Measurements from ENCODE around the gene NPBWR2.
"Not testable (repeated sequence)": the region's sequence is repeated elsewhere in the genome, so short reads cannot be mapped to it uniquely, and the experiment has no call there.

The NPBWR2 gene

GRCh38 chr20:64090165-64090564, 17.2 kb downstream of the NPBWR2 start:
- in situ Hi-C loops (cut with MboI; ENCODE audit: low sequenced_read_pairs) = no loop called here

GRCh38 chr20:64088586-64088985, 18.8 kb downstream of the NPBWR2 start:
- in situ Hi-C loops (cut with MboI; ENCODE audit: low sequenced_read_pairs) = not testable (repeated sequence)

GRCh38 chr20:64087226-64087825, 20.0 kb downstream of the NPBWR2 start:
- in situ Hi-C loops (cut with MboI; ENCODE audit: low sequenced_read_pairs) = not testable (repeated sequence)

GRCh38 chr20:64086801-64087200, 20.6 kb downstream of the NPBWR2 start:
- in situ Hi-C loops (cut with MboI; ENCODE audit: low sequenced_read_pairs) = no loop called here

- in situ Hi-C loops (cut with MboI; ENCODE audit: low sequenced_read_pairs) = no loop called here
These were observed 22.6 kb downstream of the NPBWR2 start for GRCh38 chr20:64084685-64085152.

- in situ Hi-C loops (cut with MboI; ENCODE audit: low sequenced_read_pairs) = no loop called here
These were observed 23.3 kb downstream of the NPBWR2 start, which contains the start of gene LKAAEAR1 for GRCh38 chr20:64083804-64084684. Gene LKAAEAR1 (minus strand): TSS chr20:64084398. CDS start chr20:64084219, 179 bp downstream.

GRCh38 chr20:64083378-64083803, 24.0 kb downstream of the NPBWR2 start:
- in situ Hi-C loops (cut with MboI; ENCODE audit: low sequenced_read_pairs) = no loop called here

GRCh38 chr20:64082820-64083377, 24.5 kb downstream of the NPBWR2 start:
- in situ Hi-C loops (cut with MboI; ENCODE audit: low sequenced_read_pairs) = no loop called here

- in situ Hi-C loops (cut with MboI; ENCODE audit: low sequenced_read_pairs) = no loop called here
These were observed 25.1 kb downstream of the NPBWR2 start for GRCh38 chr20:64082126-64082731.

GRCh38 chr20:64081624-64081964, 25.8 kb downstream of the NPBWR2 start:
- in situ Hi-C loops (cut with MboI; ENCODE audit: low sequenced_read_pairs) = no loop called here

GRCh38 chr20:64080813-64081623, 26.3 kb downstream of the NPBWR2 start:
- in situ Hi-C loops (cut with MboI; ENCODE audit: low sequenced_read_pairs) = no loop called here

GRCh38 chr20:64080013-64080812, 27.2 kb downstream of the NPBWR2 start, which contains the start of gene OPRL1:
Gene OPRL1 (plus strand): TSS chr20:64080082. CDS start chr20:64092721, 12,639 bp downstream.
- in situ Hi-C loops (cut with MboI; ENCODE audit: low sequenced_read_pairs) = no loop called here

GRCh38 chr20:64079273-64080012, 27.9 kb downstream of the NPBWR2 start, which contains the start of gene RGS19:
Gene RGS19 (minus strand): TSS chr20:64079518. CDS start chr20:64076886, 2,632 bp downstream.
- in situ Hi-C loops (cut with MboI; ENCODE audit: low sequenced_read_pairs) = no loop called here

GRCh38 chr20:64078934-64079272, 28.5 kb downstream of the NPBWR2 start:
- in situ Hi-C loops (cut with MboI; ENCODE audit: low sequenced_read_pairs) = no loop called here

GRCh38 chr20:64077876-64078551, 29.4 kb downstream of the NPBWR2 start:
- in situ Hi-C loops (cut with MboI; ENCODE audit: low sequenced_read_pairs) = no loop called here

- in situ Hi-C loops (cut with MboI; ENCODE audit: low sequenced_read_pairs) = no loop called here
These were observed 29.9 kb downstream of the NPBWR2 start for GRCh38 chr20:64077541-64077875.

- in situ Hi-C loops (cut with MboI; ENCODE audit: low sequenced_read_pairs) = no loop called here
These were observed 30.3 kb downstream of the NPBWR2 start for GRCh38 chr20:64077094-64077493.
